ENCODE results near the gene AIPL1.

Gene AIPL1

DNA sequence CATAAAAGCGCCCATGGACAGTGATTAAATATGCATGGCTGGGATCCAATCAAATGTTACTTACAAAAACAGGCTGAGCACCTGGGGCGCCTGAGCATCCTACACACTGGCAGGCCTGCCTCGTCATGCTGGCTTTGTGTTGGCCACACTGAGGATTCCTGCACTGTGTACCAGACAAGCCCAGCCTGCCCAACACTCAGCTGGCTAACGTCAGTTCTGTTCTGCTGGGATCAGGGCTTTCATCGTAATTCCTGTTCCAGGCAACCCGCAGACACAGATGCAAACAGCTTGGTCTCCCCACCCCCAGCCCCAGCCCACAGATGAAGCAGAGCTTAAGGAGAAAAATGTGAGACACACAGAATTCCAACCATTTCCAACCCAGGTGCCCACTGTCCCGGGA is 40.0 kb upstream of the AIPL1 start:
- Histone ChIP-seq H3K4me3 (ENCODE audit: low read depth, low read length) (no peak overlapping the region), H3K36me3 (ENCODE audit: insufficient read depth, low read length) (no peaks in the 10 kb centered on the region), H3K27me3 (ENCODE audit: insufficient read depth, low read length) (no peaks in the 10 kb centered on the region), H2AFZ (ENCODE audit: low read length, unreplicated experiment) (no peak overlapping the region), H3K79me2 (ENCODE audit: control insufficient read depth, insufficient read depth, low read length, unreplicated experiment) (no peaks in the 10 kb centered on the region), H3K4me1 (ENCODE audit: control insufficient read depth, insufficient read depth, low read length, unreplicated experiment) (peaks cover 18% of the 10 kb centered on the region), H3K27ac (ENCODE audit: low read depth, low read length) (no peak overlapping the region)

DNA sequence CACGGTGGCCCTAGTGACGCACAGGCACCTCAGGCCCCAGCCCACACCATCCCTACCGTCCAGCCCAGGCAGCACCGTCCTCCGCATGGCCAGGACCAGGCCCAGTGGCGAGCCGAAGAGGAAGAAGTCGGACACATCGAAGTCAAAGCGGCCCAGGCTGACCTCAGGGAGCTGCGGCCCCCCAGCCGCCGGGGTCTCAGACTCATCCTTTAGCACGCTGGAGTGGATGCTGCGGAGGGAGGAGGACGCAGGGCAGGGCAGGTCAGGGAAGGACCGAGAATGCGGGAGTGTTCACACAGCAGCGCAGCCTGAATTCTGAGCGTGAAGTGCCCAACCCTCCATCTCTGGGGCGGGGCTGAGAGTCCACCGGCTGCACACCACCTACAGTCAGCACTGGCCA is 39.5 kb upstream of the AIPL1 start:
- H3K36me3 ChIP-seq (ENCODE audit: insufficient read depth, low read length), result no peaks in the 10 kb centered on the region
- H3K27ac ChIP-seq (ENCODE audit: low read depth, low read length), result no peak overlapping the region
- H3K79me2 ChIP-seq (ENCODE audit: control insufficient read depth, insufficient read depth, low read length, unreplicated experiment), result no peaks in the 10 kb centered on the region
- H3K4me3 ChIP-seq (ENCODE audit: low read depth, low read length), result no peak overlapping the region
- H2AFZ ChIP-seq (ENCODE audit: low read length, unreplicated experiment), result no peak overlapping the region
- no peaks in the 10 kb centered on the region for H3K27me3 ChIP-seq (ENCODE audit: insufficient read depth, low read length)
- H3K4me1 ChIP-seq (ENCODE audit: control insufficient read depth, insufficient read depth, low read length, unreplicated experiment), result peaks cover 18% of the 10 kb centered on the region

DNA sequence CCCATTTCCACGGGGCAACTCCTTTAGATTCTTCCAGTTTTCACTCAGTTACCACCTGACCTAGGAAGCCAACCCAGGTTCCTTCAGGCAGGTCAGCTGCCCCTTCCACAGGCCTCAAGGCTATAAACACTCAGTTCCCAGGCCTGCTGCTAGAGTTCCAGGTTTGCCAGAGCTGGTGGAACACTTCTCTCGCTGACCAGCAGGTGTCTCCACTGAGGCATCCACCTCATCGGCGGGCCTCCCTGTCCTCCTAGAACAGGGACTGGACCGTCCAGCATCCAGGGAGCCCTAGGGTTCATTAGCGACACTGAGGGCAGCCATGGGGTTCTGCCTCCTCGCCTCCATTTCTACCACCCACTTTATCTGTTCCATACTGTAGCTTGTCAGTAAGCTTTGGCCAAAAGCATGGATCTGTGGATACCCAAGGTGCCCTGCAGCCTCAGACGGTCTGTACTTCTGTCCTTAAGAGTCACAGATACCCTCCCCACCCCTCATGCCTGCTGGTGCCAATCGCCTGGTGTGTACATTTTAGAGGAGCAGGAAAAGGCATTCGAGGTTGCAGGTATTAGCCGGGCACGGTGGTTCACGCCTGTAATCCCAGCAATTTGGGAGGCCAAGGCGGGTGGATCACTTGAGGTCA is 38.3 kb upstream of the AIPL1 start:
- Histone ChIP-seq H3K27ac (ENCODE audit: low read depth, low read length) (no peak overlapping the region), H3K79me2 (ENCODE audit: control insufficient read depth, insufficient read depth, low read length, unreplicated experiment) (no peaks in the 10 kb centered on the region), H3K36me3 (ENCODE audit: insufficient read depth, low read length) (no peaks in the 10 kb centered on the region), H3K27me3 (ENCODE audit: insufficient read depth, low read length) (no peaks in the 10 kb centered on the region), H3K4me1 (ENCODE audit: control insufficient read depth, insufficient read depth, low read length, unreplicated experiment) (peaks cover 18% of the 10 kb centered on the region), H2AFZ (ENCODE audit: low read length, unreplicated experiment) (no peak overlapping the region), H3K4me3 (ENCODE audit: low read depth, low read length) (no peak overlapping the region)

DNA sequence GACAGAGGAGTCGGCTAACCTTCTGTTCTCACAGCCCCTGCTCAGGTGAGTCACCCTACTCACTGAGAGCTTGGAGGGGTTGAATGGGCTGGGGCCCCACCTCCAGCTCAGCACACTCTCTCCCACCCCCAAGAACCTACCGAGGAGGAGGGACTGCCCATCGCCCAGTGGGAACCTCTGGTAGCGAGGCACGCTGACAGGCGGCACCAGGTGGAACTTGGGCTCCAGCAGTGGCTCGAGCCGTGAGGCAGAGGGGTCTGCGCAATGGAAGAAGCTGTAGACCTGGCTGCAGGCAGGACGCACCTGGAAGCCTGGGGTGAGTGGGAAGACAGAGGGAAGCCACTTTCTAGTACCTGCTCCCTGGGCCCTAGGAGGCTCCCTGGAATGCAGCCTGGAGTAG is 37.6 kb upstream of the AIPL1 start:
- Histone ChIP-seq H3K27me3 (ENCODE audit: insufficient read depth, low read length) (no peaks in the 10 kb centered on the region), H3K27ac (ENCODE audit: low read depth, low read length) (no peak overlapping the region), H3K4me1 (ENCODE audit: control insufficient read depth, insufficient read depth, low read length, unreplicated experiment) (peaks cover 18% of the 10 kb centered on the region), H2AFZ (ENCODE audit: low read length, unreplicated experiment) (no peak overlapping the region), H3K4me3 (ENCODE audit: low read depth, low read length) (no peak overlapping the region), H3K36me3 (ENCODE audit: insufficient read depth, low read length) (no peaks in the 10 kb centered on the region), H3K79me2 (ENCODE audit: control insufficient read depth, insufficient read depth, low read length, unreplicated experiment) (no peaks in the 10 kb centered on the region)

DNA sequence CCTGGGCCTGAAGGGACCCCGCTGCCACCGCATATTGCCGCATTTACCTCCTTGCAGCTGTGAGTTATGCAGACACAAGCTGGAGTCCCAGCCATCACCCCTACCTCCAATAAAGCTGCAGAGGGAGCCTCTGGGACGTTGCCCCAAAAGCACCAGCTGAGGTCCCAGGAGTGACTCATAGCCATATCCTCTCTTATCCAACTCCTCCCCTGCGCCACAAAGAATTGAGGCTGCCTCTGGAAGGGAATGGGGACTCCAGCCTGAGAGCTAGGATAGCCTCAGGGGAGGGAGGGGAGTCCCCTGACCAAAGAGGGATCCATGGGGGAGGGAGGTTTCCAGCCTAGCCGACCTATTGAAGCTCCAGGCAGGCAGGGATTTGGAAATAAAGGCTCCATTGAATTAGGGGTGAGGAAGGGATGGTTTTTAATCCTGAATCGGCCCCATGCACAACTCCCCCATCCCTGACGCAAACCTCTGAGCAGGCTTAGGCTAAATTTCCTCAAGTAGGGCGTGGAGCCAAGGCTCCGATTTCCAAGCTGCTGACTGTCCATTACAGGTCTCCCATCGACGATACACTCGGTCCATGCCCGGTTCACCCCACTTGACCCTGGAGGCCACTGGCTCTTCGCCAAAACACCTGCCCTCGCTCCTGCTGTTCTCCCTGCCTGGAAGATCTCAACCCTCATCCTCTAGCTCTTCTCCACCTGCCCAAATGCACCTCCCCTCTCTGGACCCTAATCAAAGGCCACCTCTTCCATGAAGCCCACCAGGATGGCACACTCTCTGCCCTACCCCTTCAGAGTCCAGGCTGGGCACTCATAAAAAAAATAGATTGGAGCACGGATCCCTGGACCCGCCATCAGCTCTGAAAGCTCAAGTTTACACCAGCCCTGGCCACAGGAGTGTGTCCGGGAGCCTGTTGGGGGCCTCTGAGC is 36.9 kb upstream of the AIPL1 start:
- no peak overlapping the region for H2AFZ ChIP-seq (ENCODE audit: low read length, unreplicated experiment)
- H3K27ac ChIP-seq (ENCODE audit: low read depth, low read length), result no peak overlapping the region
- peaks cover 18% of the 10 kb centered on the region for H3K4me1 ChIP-seq (ENCODE audit: control insufficient read depth, insufficient read depth, low read length, unreplicated experiment)

DNA sequence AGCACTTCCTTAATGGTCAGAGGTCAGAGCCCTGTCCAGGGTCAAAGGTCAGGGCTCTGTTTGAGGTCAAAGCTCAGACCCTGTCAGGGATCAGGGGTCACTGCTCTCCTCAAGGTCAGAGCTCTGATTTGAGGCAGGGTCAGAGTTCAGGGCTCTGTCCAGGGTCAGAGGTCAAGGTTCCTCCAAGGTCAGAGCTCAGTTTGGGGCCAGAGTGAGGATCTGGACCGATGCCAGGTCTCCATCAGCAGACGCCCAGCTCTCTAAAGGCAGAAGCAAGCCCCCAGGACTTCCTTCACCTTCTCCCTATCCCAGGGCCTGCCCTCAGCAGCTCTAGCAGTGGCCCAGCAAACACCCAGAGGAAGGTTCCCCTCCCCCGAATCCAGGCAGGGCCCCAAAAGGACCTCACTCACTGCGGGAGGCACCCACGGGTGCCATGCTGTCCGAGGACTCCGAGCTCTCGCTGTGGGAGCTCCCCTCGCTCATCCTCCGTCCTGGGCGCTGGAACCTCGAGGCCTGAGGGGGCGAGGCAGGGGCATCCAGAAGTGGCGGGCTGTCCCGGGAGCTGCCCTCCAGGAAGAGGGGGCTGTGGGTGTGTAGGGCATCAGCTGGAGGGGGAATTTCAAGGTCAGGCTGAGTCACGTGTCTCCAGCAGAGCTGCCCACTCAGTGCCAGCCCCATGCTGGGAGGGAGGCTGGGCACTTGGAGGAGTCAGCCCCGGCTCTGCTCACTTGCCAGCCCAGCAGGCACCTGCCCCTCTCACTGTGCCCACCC is 36.0 kb upstream of the AIPL1 start:
- H3K36me3 ChIP-seq (ENCODE audit: insufficient read depth, low read length), result no peaks in the 10 kb centered on the region
- no peaks in the 10 kb centered on the region for H3K27me3 ChIP-seq (ENCODE audit: insufficient read depth, low read length)
- H2AFZ ChIP-seq (ENCODE audit: low read length, unreplicated experiment), result no peak overlapping the region
- H3K4me3 ChIP-seq (ENCODE audit: low read depth, low read length), result no peak overlapping the region
- H3K27ac ChIP-seq (ENCODE audit: low read depth, low read length), result no peak overlapping the region
- H3K79me2 ChIP-seq (ENCODE audit: control insufficient read depth, insufficient read depth, low read length, unreplicated experiment), result no peaks in the 10 kb centered on the region
- peaks cover 18% of the 10 kb centered on the region for H3K4me1 ChIP-seq (ENCODE audit: control insufficient read depth, insufficient read depth, low read length, unreplicated experiment)

More for the DNA sequence above, 36.9 kb upstream of the AIPL1 start:
- Histone ChIP-seq H3K36me3 (ENCODE audit: insufficient read depth, low read length) (no peaks in the 10 kb centered on the region), H3K27me3 (ENCODE audit: insufficient read depth, low read length) (no peaks in the 10 kb centered on the region), H3K4me3 (ENCODE audit: low read depth, low read length) (no peak overlapping the region), H3K79me2 (ENCODE audit: control insufficient read depth, insufficient read depth, low read length, unreplicated experiment) (no peaks in the 10 kb centered on the region)

DNA sequence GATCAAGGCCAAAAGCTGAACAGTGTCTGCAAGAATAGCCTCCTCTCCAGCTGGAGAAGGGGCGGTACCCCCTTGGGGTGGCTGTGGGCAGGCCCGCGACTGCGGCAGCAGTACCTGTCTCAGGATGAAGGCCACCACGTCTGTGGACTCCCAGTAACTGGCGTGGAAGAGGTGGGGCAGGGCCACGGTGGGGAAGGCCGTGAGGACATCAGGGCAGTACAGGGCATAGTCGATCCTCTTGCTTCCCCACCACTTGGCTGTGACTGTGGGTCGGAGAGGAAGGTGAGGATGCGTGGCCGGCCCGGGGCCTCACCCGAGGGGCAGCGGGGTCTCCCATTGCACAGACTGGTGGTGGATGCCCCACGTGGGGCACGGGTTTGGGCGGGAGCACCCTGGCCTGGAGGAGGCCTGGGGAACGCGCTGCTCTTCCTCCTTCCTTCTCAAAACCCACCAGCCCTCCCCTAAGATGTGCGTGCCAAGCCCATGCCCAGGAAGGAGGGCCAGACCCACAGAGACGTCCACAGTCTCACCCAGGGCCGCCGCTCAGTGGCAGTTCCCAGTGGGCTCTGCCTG is 35.3 kb upstream of the AIPL1 start:
- Histone ChIP-seq H3K79me2 (ENCODE audit: control insufficient read depth, insufficient read depth, low read length, unreplicated experiment) (no peaks in the 10 kb centered on the region), H3K4me3 (ENCODE audit: low read depth, low read length) (no peak overlapping the region), H3K4me1 (ENCODE audit: control insufficient read depth, insufficient read depth, low read length, unreplicated experiment) (peaks cover 18% of the 10 kb centered on the region), H3K27ac (ENCODE audit: low read depth, low read length) (no peak overlapping the region), H2AFZ (ENCODE audit: low read length, unreplicated experiment) (no peak overlapping the region), H3K27me3 (ENCODE audit: insufficient read depth, low read length) (no peaks in the 10 kb centered on the region), H3K36me3 (ENCODE audit: insufficient read depth, low read length) (no peaks in the 10 kb centered on the region)

DNA sequence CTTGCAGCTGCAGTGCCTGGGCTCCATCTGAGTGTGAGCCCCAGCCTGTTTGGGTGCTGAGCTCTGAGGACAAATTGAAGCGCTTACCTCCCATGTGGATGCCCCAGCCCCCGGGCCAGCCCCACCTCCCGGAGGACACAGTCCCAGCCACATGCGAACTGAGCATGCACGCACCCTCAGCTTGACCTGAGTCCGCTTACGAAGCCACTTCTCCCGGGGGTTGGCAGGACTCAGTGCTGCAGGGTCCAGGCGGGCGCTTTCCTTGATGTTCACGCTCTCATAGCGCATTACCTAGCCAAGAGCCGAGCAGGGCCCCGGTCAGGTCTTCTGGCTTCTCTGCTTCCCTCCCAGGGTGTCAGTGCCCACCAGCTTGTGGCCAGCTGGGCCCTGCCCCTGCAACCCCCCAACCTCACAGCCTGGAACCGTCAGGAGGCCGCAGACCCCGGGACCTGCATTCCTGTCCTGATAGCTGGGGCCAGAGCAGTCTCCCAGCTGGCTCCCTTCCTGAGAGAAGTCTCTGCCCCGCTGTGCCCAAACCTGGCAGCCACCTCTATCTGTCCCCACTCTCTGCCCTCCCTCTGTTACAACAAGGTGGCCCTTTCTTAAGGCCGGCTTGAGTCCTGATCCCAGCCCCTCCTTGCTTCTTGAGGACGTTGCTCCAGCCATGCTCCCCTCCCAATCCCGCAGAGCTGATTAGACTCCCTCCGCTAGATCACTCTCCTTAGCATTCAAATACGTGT is 33.3 kb upstream of the AIPL1 start:
- no peak overlapping the region for H2AFZ ChIP-seq (ENCODE audit: low read length, unreplicated experiment)

DNA sequence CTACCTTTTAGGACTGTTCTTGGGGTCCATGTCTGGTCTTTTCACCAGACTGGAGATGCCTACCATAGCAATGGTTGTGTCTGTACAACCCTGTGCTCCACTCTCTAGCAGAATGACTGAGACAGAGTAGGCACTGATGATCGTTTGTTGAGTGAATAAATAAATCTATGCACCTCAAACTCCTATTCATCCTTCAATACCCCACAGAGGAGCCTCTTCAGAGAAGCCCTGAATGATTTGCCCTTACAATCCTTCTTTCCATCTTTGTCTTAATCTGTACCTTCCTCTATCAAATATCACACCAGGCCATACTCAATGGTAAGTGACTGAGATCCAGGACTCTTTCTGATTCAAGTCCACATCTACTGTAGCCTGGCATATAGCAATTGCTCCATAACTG is 32.6 kb upstream of the AIPL1 start:
- peaks cover 15% of the 10 kb centered on the region for H3K4me1 ChIP-seq (ENCODE audit: control insufficient read depth, insufficient read depth, low read length, unreplicated experiment)
- H2AFZ ChIP-seq (ENCODE audit: low read length, unreplicated experiment), result no peak overlapping the region
- H3K27me3 ChIP-seq (ENCODE audit: insufficient read depth, low read length), result no peaks in the 10 kb centered on the region
- H3K79me2 ChIP-seq (ENCODE audit: control insufficient read depth, insufficient read depth, low read length, unreplicated experiment), result no peaks in the 10 kb centered on the region
- H3K27ac ChIP-seq (ENCODE audit: low read depth, low read length), result no peak overlapping the region
- H3K36me3 ChIP-seq (ENCODE audit: insufficient read depth, low read length), result no peaks in the 10 kb centered on the region
- H3K4me3 ChIP-seq (ENCODE audit: low read depth, low read length), result no peak overlapping the region

More for the DNA sequence above, 33.3 kb upstream of the AIPL1 start:
- Histone ChIP-seq H3K4me3 (ENCODE audit: low read depth, low read length) (no peak overlapping the region), H3K27ac (ENCODE audit: low read depth, low read length) (no peak overlapping the region), H3K4me1 (ENCODE audit: control insufficient read depth, insufficient read depth, low read length, unreplicated experiment) (peaks cover 18% of the 10 kb centered on the region), H3K79me2 (ENCODE audit: control insufficient read depth, insufficient read depth, low read length, unreplicated experiment) (no peaks in the 10 kb centered on the region), H3K36me3 (ENCODE audit: insufficient read depth, low read length) (no peaks in the 10 kb centered on the region), H3K27me3 (ENCODE audit: insufficient read depth, low read length) (no peaks in the 10 kb centered on the region)
